Measurements from ENCODE around the gene RAPGEF1.

DNA sequence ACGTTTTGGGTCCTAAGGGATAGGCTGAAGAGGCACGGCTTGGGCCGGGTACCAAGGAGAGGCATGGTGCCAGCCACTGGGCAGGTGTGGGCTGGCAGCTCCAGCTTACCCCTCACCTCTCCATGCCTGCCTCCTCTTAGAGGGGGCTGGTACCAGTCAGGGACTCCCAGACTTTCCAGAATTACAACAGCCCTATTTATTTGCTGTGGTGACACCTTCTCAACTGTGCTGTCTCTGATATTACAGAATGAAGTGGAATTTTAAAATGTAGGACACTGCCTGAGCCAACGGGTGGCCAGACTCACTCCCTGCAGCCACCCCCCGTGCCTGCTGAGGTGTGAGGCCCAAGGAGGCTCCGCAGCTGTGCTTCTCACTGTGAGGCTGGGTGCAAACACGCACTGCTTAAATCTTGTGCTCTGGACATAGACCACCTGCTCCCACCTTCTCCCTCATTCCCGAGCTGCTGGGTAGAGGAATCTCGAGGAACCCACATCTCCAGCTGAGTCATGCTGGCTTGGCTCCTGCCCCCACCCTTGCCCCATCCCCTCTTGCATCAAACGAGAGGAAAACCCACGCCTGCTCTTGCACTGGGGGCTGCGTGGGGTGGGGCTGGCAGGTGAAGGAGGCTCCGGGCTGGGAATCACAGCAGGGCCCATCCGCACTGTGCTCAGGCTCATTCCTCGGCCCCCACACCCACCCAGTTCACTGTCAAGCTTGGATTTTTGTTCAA, 146.6 kb downstream of the RAPGEF1 start:
- TF ChIP-seq, protein P1, sequence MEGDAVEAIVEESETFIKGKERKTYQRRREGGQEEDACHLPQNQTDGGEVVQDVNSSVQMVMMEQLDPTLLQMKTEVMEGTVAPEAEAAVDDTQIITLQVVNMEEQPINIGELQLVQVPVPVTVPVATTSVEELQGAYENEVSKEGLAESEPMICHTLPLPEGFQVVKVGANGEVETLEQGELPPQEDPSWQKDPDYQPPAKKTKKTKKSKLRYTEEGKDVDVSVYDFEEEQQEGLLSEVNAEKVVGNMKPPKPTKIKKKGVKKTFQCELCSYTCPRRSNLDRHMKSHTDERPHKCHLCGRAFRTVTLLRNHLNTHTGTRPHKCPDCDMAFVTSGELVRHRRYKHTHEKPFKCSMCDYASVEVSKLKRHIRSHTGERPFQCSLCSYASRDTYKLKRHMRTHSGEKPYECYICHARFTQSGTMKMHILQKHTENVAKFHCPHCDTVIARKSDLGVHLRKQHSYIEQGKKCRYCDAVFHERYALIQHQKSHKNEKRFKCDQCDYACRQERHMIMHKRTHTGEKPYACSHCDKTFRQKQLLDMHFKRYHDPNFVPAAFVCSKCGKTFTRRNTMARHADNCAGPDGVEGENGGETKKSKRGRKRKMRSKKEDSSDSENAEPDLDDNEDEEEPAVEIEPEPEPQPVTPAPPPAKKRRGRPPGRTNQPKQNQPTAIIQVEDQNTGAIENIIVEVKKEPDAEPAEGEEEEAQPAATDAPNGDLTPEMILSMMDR (IDR thresholded peaks at IDR 0.05): no peak
- no peak for TF ChIP-seq ZFX (IDR thresholded peaks at IDR 0.05; ENCODE audit: borderline replicate concordance)

Data from 22Rv1 (cell line).